WTC11 (cell line): ENCODE measurements around the gene IFT122. TPM values are rescaled to one million over a fixed set of nuclear protein-coding genes. Genes with fewer than 3 reads are reported as not detected.

Experiments
- ATAC-seq: fragments of 200-7000 bp; cut with Tn5 transposase; 2 replicates; pipeline ENCODE4 v1.10.0; 2021; ENCODE audit warnings: mild to moderate bottlenecking, moderate library complexity
- CTCF ChIA-PET: fragments of 300-600 bp; sonication (Branson Sonifier 250); formaldehyde crosslinking; loops from one replicate; lab custom pipeline; 2021; ENCODE audit warnings: antibody characterized with exemption; lab: Charles Lee
- POLR2A ChIA-PET: fragments of 350-600 bp; sonication (Branson Sonifier 250); formaldehyde crosslinking; loops from one replicate; lab custom pipeline; 2021; ENCODE audit warnings: antibody characterized with exemption; lab: Charles Lee
- DNase-seq: peaks from one replicate; pipeline ENCODE4 v3.0.0; 2021; ENCODE audit warnings: low spot score
- H3K27ac Mint-ChIP-seq: 2 replicates; pipeline ENCODE4 v1.8.0; 2021; ENCODE audit warnings: mixed read lengths
- H3K27me3 Mint-ChIP-seq: 2 replicates; pipeline ENCODE4 v1.8.0; 2021; ENCODE audit warnings: low read depth, mild to moderate bottlenecking, moderate library complexity, mixed read lengths
- H3K36me3 Mint-ChIP-seq: 2 replicates; pipeline ENCODE4 v1.8.0; 2021; ENCODE audit warnings: mixed read lengths
- H3K4me1 Mint-ChIP-seq: 2 replicates; pipeline ENCODE4 v1.8.0; 2022; ENCODE audit warnings: mixed read lengths
- H3K4me3 Mint-ChIP-seq: 2 replicates; pipeline ENCODE4 v1.8.0; 2021; ENCODE audit warnings: mild to moderate bottlenecking, moderate library complexity, mixed read lengths
- H3K9me3 Mint-ChIP-seq: 2 replicates; pipeline ENCODE4 v1.8.0; 2021; ENCODE audit warnings: mixed read lengths
- GRHL2 ChIP-seq: fragments of 250-450 bp; sonication (Bioruptor Pico); IDR thresholded peaks from 2 replicates; pipeline ENCODE4 v1.8.0; 2022; ENCODE audit warnings: mild to moderate bottlenecking, moderate library complexity; ENCODE audit not compliant: insufficient replicate concordance, severe bottlenecking
- IRF2 ChIP-seq: sonication (generic); formaldehyde crosslinking; IDR thresholded peaks from 2 replicates; pipeline ENCODE4 v1.8.0; 2022; ENCODE audit warnings: low read depth, missing genetic modification reagents, borderline replicate concordance
- JAZF1 ChIP-seq: fragments of 250-450 bp; sonication (Bioruptor Pico); IDR thresholded peaks from 2 replicates; pipeline ENCODE4 v1.9.0; 2021; ENCODE audit warnings: moderate library complexity, mild to moderate bottlenecking, inconsistent platforms
- MXD4 ChIP-seq: fragments of 250-450 bp; sonication (Bioruptor Pico); IDR thresholded peaks from 2 replicates; pipeline ENCODE4 v1.8.0; 2021; ENCODE audit warnings: mild to moderate bottlenecking, moderate library complexity, borderline replicate concordance
- NFE2L1 ChIP-seq: sonication (generic); formaldehyde crosslinking; IDR thresholded peaks from 2 replicates; pipeline ENCODE4 v1.8.1; 2023; ENCODE audit warnings: missing genetic modification reagents
- NR3C1 ChIP-seq: sonication (generic); formaldehyde crosslinking; conservative IDR thresholded peaks from 2 replicates; pipeline ENCODE4 v1.8.1; 2023; ENCODE audit warnings: low read depth, mild to moderate bottlenecking, missing genetic modification reagents
- SMAD4 ChIP-seq: sonication (generic); formaldehyde crosslinking; IDR thresholded peaks from 2 replicates; pipeline ENCODE4 v1.8.0; 2022; ENCODE audit warnings: mild to moderate bottlenecking, missing genetic modification reagents
- TCF7 ChIP-seq: sonication (generic); formaldehyde crosslinking; IDR thresholded peaks from 2 replicates; pipeline ENCODE4 v1.8.0; 2022; ENCODE audit warnings: mild to moderate bottlenecking, low read depth, missing genetic modification reagents, moderate library complexity
- ZNF263 ChIP-seq: sonication (generic); formaldehyde crosslinking; IDR thresholded peaks from 2 replicates; pipeline ENCODE4 v1.8.1; 2022; ENCODE audit warnings: low read depth, mild to moderate bottlenecking, moderate library complexity, missing genetic modification reagents
- ZNF396 ChIP-seq: fragments of 250-450 bp; sonication (Bioruptor Pico); IDR thresholded peaks from 2 replicates; pipeline ENCODE4 v1.8.0; 2021; ENCODE audit warnings: mild to moderate bottlenecking, moderate library complexity, borderline replicate concordance
- ZNF671 ChIP-seq: fragments of 250-450 bp; sonication (Bioruptor Pico); IDR thresholded peaks from 2 replicates; pipeline ENCODE4 v1.8.0; 2021; ENCODE audit warnings: mild to moderate bottlenecking
- total RNA-seq: library from RNA; stranded (reverse); gene quantifications from 3 replicates; pipeline ENCODE4 v1.2.3, GENCODE V29; 2021
- TF ChIP-seq, protein P1 (sequence below): sonication (generic); formaldehyde crosslinking; IDR thresholded peaks from 2 replicates; pipeline ENCODE4 v1.8.0; 2022; ENCODE audit warnings: mild to moderate bottlenecking, missing genetic modification reagents
- TF ChIP-seq, protein P2 (sequence below): sonication (generic); formaldehyde crosslinking; IDR thresholded peaks from 2 replicates; pipeline ENCODE4 v1.8.1; 2023; ENCODE audit warnings: mild to moderate bottlenecking, missing genetic modification reagents, borderline replicate concordance
- TF ChIP-seq, protein P3 (sequence below): sonication (generic); formaldehyde crosslinking; IDR thresholded peaks from 2 replicates; pipeline ENCODE4 v1.8.1; 2022; ENCODE audit warnings: low read depth, mild to moderate bottlenecking, moderate library complexity, missing genetic modification reagents, borderline replicate concordance
- TF ChIP-seq, protein P4 (sequence below): sonication (generic); formaldehyde crosslinking; IDR thresholded peaks from 2 replicates; pipeline ENCODE4 v1.8.0; 2022; ENCODE audit warnings: mild to moderate bottlenecking, missing genetic modification reagents
- TF ChIP-seq, protein P5 (sequence below): fragments of 250-450 bp; sonication (Bioruptor Pico); IDR thresholded peaks from 2 replicates; pipeline ENCODE4 v1.8.0; 2021; ENCODE audit warnings: mild to moderate bottlenecking
- TF ChIP-seq, protein P6 (sequence below): sonication (generic); formaldehyde crosslinking; IDR thresholded peaks from 2 replicates; pipeline ENCODE4 v1.8.1; 2022; ENCODE audit warnings: mild to moderate bottlenecking, moderate library complexity, missing genetic modification reagents
- TF ChIP-seq, protein P7 (sequence below): sonication (generic); formaldehyde crosslinking; IDR thresholded peaks from 2 replicates; pipeline ENCODE4 v1.8.0; 2022; ENCODE audit warnings: missing genetic modification reagents
- TF ChIP-seq, protein P8 (sequence below): sonication (generic); formaldehyde crosslinking; IDR thresholded peaks from 2 replicates; pipeline ENCODE4 v1.8.1; 2023; ENCODE audit warnings: mild to moderate bottlenecking, missing genetic modification reagents

The IFT122 gene
- total RNA-seq, 1 experiment from 2014 or later: 22.8 TPM

DNA sequence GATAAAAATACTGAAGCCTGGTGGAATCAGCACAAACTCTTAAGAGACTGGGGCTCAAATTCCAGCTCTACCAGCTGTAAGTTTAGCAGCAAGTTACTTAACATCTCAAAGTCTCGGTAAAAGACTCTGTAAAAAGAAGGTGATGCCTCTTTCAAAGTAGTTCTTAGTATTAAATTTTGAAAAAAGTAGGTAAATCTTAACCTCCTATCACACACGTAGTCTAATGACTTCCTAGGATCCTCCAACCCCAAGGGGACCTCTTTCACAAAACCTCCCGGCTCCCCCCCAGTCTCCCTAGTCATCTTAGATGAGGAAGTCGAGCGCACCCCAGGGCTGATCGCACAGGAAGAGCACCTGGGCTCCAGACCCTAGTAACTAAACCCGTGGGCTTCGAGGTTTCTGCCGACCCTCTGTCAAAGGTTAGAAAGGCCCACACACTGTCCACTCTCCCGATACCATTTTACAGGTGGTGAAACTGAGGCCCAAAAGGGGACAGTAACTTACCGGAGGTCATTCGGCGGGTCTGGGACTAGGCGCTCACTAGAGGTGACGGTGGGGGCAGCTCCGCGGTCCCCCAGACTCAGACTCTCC, 703 bp upstream of the IFT122 start (continued):
- TF ChIP-seq, protein P1, sequence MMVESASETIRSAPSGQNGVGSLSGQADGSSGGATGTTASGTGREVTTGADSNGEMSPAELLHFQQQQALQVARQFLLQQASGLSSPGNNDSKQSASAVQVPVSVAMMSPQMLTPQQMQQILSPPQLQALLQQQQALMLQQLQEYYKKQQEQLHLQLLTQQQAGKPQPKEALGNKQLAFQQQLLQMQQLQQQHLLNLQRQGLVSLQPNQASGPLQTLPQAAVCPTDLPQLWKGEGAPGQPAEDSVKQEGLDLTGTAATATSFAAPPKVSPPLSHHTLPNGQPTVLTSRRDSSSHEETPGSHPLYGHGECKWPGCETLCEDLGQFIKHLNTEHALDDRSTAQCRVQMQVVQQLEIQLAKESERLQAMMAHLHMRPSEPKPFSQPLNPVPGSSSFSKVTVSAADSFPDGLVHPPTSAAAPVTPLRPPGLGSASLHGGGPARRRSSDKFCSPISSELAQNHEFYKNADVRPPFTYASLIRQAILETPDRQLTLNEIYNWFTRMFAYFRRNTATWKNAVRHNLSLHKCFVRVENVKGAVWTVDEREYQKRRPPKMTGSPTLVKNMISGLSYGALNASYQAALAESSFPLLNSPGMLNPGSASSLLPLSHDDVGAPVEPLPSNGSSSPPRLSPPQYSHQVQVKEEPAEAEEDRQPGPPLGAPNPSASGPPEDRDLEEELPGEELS (CRISPR knock-in tag): peak; percentile 60; the same call in 1 of the 2 replicates
- TF ChIP-seq, protein P2, sequence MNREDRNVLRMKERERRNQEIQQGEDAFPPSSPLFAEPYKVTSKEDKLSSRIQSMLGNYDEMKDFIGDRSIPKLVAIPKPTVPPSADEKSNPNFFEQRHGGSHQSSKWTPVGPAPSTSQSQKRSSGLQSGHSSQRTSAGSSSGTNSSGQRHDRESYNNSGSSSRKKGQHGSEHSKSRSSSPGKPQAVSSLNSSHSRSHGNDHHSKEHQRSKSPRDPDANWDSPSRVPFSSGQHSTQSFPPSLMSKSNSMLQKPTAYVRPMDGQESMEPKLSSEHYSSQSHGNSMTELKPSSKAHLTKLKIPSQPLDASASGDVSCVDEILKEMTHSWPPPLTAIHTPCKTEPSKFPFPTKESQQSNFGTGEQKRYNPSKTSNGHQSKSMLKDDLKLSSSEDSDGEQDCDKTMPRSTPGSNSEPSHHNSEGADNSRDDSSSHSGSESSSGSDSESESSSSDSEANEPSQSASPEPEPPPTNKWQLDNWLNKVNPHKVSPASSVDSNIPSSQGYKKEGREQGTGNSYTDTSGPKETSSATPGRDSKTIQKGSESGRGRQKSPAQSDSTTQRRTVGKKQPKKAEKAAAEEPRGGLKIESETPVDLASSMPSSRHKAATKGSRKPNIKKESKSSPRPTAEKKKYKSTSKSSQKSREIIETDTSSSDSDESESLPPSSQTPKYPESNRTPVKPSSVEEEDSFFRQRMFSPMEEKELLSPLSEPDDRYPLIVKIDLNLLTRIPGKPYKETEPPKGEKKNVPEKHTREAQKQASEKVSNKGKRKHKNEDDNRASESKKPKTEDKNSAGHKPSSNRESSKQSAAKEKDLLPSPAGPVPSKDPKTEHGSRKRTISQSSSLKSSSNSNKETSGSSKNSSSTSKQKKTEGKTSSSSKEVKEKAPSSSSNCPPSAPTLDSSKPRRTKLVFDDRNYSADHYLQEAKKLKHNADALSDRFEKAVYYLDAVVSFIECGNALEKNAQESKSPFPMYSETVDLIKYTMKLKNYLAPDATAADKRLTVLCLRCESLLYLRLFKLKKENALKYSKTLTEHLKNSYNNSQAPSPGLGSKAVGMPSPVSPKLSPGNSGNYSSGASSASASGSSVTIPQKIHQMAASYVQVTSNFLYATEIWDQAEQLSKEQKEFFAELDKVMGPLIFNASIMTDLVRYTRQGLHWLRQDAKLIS (CRISPR knock-in tag): no peak
- TF ChIP-seq SMAD4 (CRISPR knock-in tag) (no peak), ZNF671 (CRISPR knock-in tag) (no peak)

DNA sequence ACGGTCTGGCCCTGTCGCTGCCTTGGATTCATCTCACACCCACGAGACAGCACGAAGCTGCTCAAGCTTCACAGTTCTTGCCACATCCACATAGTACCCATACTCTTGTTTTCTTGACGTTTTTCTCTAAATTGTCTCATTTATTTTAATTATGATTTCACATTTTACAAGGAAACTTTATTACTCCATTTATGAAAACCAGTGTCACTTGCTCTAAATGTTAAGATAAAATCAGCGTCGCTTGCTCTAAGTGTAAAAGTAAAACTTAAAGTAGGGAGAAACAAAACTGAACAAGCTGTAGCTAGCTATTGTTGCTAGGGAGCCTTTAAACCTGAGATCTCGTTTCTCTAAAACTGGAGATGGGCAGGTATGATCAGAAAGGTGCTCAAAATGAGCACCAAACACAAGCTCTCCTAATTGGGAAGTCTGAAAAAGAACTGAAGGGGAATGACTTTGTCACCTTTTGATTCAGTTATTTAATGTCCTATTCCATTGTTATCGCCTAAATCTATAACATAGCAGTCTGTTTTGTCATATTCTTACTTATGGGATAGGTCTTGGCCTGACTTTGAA, 680 bp downstream of the IFT122 start:
- H3K27ac Mint-ChIP-seq: peak overlapping the region; percentile 100
- peaks cover 25% of the 10 kb centered on the region for H3K36me3 Mint-ChIP-seq
- no peaks in the 10 kb centered on the region for H3K9me3 Mint-ChIP-seq
- ChIA-PET CTCF (interaction anchor here (0.7 to 2.9 kb wide), 7 partner anchors 12 to 58 kb away, joined by 3 to 25 read pairs (median 5); partner anchors contain the start of gene EFCAB12), POLR2A (interaction anchor here (0.6 to 1.8 kb wide), 7 partner anchors 8 to 177 kb away, joined by 3 to 10 read pairs (median 3); no protein-coding TSS in a partner anchor)
- DNase-seq: no peak
- H3K4me1 Mint-ChIP-seq: peaks cover 31% of the 10 kb centered on the region
- no peak for ATAC-seq
- H3K27me3 Mint-ChIP-seq: no peaks in the 10 kb centered on the region; the same call in 1 of the 2 replicates
- H3K4me3 Mint-ChIP-seq: peak overlapping the region; percentile 99
- no peak for TF ChIP-seq ZNF396 (CRISPR knock-in tag)
- TF ChIP-seq JAZF1 (CRISPR knock-in tag): no peak
- TF ChIP-seq, protein P3, sequence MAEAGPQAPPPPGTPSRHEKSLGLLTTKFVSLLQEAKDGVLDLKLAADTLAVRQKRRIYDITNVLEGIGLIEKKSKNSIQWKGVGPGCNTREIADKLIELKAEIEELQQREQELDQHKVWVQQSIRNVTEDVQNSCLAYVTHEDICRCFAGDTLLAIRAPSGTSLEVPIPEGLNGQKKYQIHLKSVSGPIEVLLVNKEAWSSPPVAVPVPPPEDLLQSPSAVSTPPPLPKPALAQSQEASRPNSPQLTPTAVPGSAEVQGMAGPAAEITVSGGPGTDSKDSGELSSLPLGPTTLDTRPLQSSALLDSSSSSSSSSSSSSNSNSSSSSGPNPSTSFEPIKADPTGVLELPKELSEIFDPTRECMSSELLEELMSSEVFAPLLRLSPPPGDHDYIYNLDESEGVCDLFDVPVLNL (CRISPR knock-in tag): no peak
- TF ChIP-seq, protein P4, sequence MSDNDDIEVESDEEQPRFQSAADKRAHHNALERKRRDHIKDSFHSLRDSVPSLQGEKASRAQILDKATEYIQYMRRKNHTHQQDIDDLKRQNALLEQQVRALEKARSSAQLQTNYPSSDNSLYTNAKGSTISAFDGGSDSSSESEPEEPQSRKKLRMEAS (CRISPR knock-in tag): no peak
- TF ChIP-seq NR3C1 (CRISPR knock-in tag): no peak
- TF ChIP-seq ZNF671 (CRISPR knock-in tag): no peak
- no peak for TF ChIP-seq MXD4
- no peak for TF ChIP-seq NFE2L1 (CRISPR knock-in tag)
- TF ChIP-seq, protein P5, sequence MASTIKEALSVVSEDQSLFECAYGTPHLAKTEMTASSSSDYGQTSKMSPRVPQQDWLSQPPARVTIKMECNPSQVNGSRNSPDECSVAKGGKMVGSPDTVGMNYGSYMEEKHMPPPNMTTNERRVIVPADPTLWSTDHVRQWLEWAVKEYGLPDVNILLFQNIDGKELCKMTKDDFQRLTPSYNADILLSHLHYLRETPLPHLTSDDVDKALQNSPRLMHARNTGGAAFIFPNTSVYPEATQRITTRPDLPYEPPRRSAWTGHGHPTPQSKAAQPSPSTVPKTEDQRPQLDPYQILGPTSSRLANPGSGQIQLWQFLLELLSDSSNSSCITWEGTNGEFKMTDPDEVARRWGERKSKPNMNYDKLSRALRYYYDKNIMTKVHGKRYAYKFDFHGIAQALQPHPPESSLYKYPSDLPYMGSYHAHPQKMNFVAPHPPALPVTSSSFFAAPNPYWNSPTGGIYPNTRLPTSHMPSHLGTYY (CRISPR knock-in tag): no peak
- TF ChIP-seq IRF2: no peak
- TF ChIP-seq, protein P6, sequence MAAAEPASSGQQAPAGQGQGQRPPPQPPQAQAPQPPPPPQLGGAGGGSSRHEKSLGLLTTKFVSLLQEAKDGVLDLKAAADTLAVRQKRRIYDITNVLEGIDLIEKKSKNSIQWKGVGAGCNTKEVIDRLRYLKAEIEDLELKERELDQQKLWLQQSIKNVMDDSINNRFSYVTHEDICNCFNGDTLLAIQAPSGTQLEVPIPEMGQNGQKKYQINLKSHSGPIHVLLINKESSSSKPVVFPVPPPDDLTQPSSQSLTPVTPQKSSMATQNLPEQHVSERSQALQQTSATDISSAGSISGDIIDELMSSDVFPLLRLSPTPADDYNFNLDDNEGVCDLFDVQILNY (CRISPR knock-in tag): no peak
- no peak for TF ChIP-seq ZNF263 (CRISPR knock-in tag)
- TF ChIP-seq, protein P7, sequence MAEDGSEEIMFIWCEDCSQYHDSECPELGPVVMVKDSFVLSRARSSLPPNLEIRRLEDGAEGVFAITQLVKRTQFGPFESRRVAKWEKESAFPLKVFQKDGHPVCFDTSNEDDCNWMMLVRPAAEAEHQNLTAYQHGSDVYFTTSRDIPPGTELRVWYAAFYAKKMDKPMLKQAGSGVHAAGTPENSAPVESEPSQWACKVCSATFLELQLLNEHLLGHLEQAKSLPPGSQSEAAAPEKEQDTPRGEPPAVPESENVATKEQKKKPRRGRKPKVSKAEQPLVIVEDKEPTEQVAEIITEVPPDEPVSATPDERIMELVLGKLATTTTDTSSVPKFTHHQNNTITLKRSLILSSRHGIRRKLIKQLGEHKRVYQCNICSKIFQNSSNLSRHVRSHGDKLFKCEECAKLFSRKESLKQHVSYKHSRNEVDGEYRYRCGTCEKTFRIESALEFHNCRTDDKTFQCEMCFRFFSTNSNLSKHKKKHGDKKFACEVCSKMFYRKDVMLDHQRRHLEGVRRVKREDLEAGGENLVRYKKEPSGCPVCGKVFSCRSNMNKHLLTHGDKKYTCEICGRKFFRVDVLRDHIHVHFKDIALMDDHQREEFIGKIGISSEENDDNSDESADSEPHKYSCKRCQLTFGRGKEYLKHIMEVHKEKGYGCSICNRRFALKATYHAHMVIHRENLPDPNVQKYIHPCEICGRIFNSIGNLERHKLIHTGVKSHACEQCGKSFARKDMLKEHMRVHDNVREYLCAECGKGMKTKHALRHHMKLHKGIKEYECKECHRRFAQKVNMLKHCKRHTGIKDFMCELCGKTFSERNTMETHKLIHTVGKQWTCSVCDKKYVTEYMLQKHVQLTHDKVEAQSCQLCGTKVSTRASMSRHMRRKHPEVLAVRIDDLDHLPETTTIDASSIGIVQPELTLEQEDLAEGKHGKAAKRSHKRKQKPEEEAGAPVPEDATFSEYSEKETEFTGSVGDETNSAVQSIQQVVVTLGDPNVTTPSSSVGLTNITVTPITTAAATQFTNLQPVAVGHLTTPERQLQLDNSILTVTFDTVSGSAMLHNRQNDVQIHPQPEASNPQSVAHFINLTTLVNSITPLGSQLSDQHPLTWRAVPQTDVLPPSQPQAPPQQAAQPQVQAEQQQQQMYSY (CRISPR knock-in tag): no peak
- no peak for TF ChIP-seq GRHL2 (CRISPR knock-in tag)
- TF ChIP-seq, protein P8, sequence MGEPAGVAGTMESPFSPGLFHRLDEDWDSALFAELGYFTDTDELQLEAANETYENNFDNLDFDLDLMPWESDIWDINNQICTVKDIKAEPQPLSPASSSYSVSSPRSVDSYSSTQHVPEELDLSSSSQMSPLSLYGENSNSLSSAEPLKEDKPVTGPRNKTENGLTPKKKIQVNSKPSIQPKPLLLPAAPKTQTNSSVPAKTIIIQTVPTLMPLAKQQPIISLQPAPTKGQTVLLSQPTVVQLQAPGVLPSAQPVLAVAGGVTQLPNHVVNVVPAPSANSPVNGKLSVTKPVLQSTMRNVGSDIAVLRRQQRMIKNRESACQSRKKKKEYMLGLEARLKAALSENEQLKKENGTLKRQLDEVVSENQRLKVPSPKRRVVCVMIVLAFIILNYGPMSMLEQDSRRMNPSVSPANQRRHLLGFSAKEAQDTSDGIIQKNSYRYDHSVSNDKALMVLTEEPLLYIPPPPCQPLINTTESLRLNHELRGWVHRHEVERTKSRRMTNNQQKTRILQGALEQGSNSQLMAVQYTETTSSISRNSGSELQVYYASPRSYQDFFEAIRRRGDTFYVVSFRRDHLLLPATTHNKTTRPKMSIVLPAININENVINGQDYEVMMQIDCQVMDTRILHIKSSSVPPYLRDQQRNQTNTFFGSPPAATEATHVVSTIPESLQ (CRISPR knock-in tag): no peak
- TF ChIP-seq TCF7 (CRISPR knock-in tag): no peak
